AG04450 (cell line): Measurements from ENCODE around the gene FBXL17. TPM values are rescaled to one million over a fixed set of nuclear protein-coding genes. Genes with fewer than 3 reads are reported as not detected.

Experiments used
- CTCF ChIA-PET: fragments of 300-600, 350-600 bp; formaldehyde crosslinking; extraction: SDS; loops from one replicate; lab custom pipeline; 2022; ENCODE audit warnings: antibody characterized with exemption, inconsistent platforms; lab: Charles Lee
- POLR2A ChIA-PET: fragments of 350-600 bp; formaldehyde crosslinking; extraction: SDS; loops from one replicate; lab custom pipeline; 2021; ENCODE audit warnings: antibody characterized with exemption, inconsistent platforms; lab: Yijun Ruan, JAX
- DNase-seq: peaks from one replicate; pipeline ENCODE4 v3.0.0-alpha.2; 2011; ENCODE audit warnings: low read depth, low spot score
- H3K27ac ChIP-seq: one replicate; pipeline ENCODE4 v1.5.1; 2012; ENCODE audit warnings: low read depth, low read length, control low read depth
- H3K27me3 ChIP-seq: one replicate; pipeline ENCODE4 v1.6.0; 2012; ENCODE audit warnings: low read length; ENCODE audit not compliant: control insufficient read depth, insufficient read depth
- H3K4me3 ChIP-seq: 2 replicates; pipeline ENCODE4 v1.5.1; 2011; ENCODE audit warnings: mild to moderate bottlenecking, low read depth, low read length, control low read depth
- H3K9me3 ChIP-seq: 2 replicates; pipeline ENCODE4 v1.5.1; 2012; ENCODE audit warnings: low read length; ENCODE audit not compliant: control insufficient read depth, insufficient read depth
- polyA plus RNA-seq: library from polyadenylated mRNA; depleted of rRNA; stranded (reverse); fragments of >200 nt; gene quantifications from 2 replicates; pipeline ENCODE4 v1.2.3, GENCODE V29; 2011
- TF ChIP-seq, protein P1 (sequence below): IDR thresholded peaks from 2 replicates; pipeline ENCODE4 v1.5.1; 2011; ENCODE audit warnings: low read depth, low read length, control low read depth, inconsistent platforms

FBXL17 gene
- polyA plus RNA-seq, 1 experiment: 9.4 TPM

DNA sequence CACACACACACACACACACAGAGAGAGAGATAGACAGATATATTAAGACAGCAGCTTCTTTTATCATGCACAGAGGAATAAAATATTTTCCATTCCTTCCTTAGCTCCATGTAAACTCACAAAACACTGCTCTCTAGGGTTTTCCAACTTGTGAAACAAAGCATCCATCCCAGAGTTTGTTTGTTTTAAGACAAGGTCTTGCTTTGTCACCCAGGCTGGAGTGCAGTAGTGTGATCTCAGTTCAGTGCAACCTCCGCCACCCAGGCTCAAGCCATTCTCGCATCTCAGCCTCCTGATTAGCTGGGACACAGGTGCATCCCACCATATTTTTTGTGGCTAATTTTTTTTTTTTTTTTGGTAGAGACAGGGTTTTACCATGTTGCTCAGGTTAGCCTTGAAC, 298.7 kb downstream of the FBXL17 start:
- DNase-seq: no peak
- ChIA-PET CTCF (interaction anchor here (0.9 kb wide), 1 partner anchor 11 kb away, joined by 4 read pairs; no protein-coding TSS in a partner anchor), POLR2A (no interaction called here)
- H3K27me3 ChIP-seq: no peaks in the 10 kb centered on the region
- no peak overlapping the region for H3K27ac ChIP-seq
- no peaks in the 10 kb centered on the region for H3K9me3 ChIP-seq
- TF ChIP-seq, protein P1, sequence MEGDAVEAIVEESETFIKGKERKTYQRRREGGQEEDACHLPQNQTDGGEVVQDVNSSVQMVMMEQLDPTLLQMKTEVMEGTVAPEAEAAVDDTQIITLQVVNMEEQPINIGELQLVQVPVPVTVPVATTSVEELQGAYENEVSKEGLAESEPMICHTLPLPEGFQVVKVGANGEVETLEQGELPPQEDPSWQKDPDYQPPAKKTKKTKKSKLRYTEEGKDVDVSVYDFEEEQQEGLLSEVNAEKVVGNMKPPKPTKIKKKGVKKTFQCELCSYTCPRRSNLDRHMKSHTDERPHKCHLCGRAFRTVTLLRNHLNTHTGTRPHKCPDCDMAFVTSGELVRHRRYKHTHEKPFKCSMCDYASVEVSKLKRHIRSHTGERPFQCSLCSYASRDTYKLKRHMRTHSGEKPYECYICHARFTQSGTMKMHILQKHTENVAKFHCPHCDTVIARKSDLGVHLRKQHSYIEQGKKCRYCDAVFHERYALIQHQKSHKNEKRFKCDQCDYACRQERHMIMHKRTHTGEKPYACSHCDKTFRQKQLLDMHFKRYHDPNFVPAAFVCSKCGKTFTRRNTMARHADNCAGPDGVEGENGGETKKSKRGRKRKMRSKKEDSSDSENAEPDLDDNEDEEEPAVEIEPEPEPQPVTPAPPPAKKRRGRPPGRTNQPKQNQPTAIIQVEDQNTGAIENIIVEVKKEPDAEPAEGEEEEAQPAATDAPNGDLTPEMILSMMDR: no peak
- H3K4me3 ChIP-seq: no peak overlapping the region

DNA sequence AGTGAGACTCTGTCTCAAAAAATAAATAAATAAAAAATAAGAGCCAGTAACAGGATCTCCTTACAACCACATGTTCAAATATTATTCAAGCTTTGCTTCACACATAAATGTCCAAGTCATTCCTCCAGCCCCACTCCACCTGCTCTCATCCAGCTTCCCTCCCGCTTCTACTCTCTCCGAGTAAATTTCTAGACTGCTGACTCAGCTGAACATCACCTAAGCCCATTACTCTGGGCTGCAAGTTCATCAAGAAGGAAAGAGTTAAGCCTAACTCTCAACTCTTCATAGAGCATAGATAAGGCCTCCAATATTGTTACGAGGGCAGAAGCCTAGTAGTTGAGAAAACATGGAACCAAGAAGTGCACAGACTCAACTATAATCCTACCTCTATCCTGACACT, 300.2 kb downstream of the FBXL17 start:
- H3K9me3 ChIP-seq: no peaks in the 10 kb centered on the region
- DNase-seq: no peak
- no peak overlapping the region for H3K27ac ChIP-seq
- no peak overlapping the region for H3K4me3 ChIP-seq
- TF ChIP-seq, protein P1: no peak
- ChIA-PET CTCF (interaction anchor here (0.7 kb wide), 1 partner anchor 214 kb away, joined by 3 read pairs; no protein-coding TSS in a partner anchor), POLR2A (no interaction called here)
- no peaks in the 10 kb centered on the region for H3K27me3 ChIP-seq

DNA sequence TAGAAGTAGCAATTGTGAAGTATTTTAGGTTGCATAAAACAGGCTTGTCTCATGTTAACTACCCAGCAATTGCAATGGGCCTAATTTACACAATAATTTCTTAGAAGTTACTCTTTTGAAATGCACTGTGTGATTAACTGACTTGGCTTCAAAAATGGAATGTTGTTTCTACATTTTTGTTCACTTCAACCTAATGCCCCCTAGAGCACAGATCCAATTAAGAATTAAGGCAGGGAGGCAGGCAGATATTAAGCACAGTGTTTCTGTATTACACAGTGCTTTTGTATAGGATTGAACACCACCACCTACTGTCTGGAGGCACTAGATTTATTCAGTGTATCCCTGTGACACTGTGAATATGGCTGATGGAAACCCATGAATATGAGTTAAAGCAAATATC, 302.1 kb downstream of the FBXL17 start:
- CTCF ChIA-PET: no interaction called here
- no peak for DNase-seq
- TF ChIP-seq, protein P1: no peak
- Histone ChIP-seq H3K27me3 (no peaks in the 10 kb centered on the region), H3K9me3 (no peaks in the 10 kb centered on the region), H3K4me3 (no peak overlapping the region), H3K27ac (no peak overlapping the region)
- POLR2A ChIA-PET: no interaction called here

DNA sequence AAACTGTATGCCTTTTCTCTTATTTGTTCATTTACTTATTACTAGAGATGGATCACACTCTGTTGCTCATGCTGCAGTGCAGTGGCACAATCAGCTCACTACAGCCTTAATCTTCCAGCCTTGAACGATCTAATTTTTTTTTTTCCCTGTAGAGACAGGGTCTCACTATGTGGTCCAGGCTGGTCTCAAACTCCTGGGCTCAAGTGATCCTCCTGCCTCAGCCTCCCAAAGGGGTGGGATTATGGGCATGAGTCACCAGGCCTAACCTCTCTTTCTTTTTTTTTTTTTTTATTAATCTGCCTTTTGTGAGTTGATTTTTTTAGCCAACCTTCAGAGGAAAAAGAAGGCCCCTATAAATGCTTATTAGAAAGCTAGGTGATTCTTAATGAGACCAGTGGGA, 303.0 kb downstream of the FBXL17 start:
- Histone ChIP-seq H3K27me3 (no peaks in the 10 kb centered on the region), H3K4me3 (no peak overlapping the region), H3K9me3 (no peaks in the 10 kb centered on the region), H3K27ac (no peak overlapping the region)
- TF ChIP-seq, protein P1: no peak
- CTCF ChIA-PET: interaction anchor here (0.6 kb wide), 1 partner anchor 181 kb away, joined by 3 read pairs; no protein-coding TSS in a partner anchor
- POLR2A ChIA-PET: no interaction called here
- DNase-seq: no peak

DNA sequence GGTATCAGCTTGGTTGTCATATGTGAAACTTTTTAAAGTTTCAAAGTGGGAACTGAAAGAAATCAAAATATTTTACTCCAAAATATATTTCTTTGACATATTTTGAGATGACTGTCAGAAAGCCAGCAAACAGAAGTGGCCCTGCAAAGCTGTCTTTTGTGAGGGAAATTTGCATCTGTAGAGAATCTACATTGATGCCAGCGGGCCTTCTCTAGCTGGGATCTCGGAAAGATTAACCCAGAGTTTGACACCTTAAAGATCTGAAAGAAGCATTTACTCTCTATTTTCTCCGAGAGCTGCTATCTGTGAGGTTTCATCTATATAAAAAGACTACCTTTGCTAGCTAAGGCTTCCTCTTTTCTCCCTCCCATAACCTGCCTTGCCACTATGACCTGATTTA, 303.6 kb downstream of the FBXL17 start:
- ChIA-PET POLR2A (no interaction called here), CTCF (no interaction called here)
- no peak overlapping the region for H3K27ac ChIP-seq
- no peak for DNase-seq
- no peak overlapping the region for H3K4me3 ChIP-seq
- no peaks in the 10 kb centered on the region for H3K27me3 ChIP-seq
- H3K9me3 ChIP-seq: no peaks in the 10 kb centered on the region
- TF ChIP-seq, protein P1: no peak
